IMR-90 (cell line): Measurements from ENCODE around the gene IPO13. TPM values are rescaled to one million over a fixed set of nuclear protein-coding genes. Genes with fewer than 3 reads are reported as not detected.

Experiments
- ATAC-seq: fragments of 200-7000 bp; cut with Tn5 transposase; 2 replicates; pipeline ENCODE4 v1.9.1; 2020; ENCODE audit warnings: low read depth, mild to moderate bottlenecking, moderate library complexity
- BruUV-seq: library from RNA; stranded (reverse); fragments of 400-500 nt; replicated peaks from 2 replicates; lab custom pipeline; 2021; lab: Mats Ljungman, UMichigan
- CTCF ChIA-PET: fragments of 300-600 bp; formaldehyde crosslinking; extraction: SDS; loops from one replicate; lab custom pipeline; 2021; ENCODE audit warnings: antibody characterized with exemption; lab: Yijun Ruan, JAX
- POLR2A ChIA-PET: fragments of 300-600 bp; sonication (Branson Sonifier 250); formaldehyde crosslinking; loops from one replicate; lab custom pipeline; 2022; ENCODE audit warnings: antibody characterized with exemption; ENCODE audit not compliant: unreplicated experiment; lab: Charles Lee
- DNase-seq: peaks from one replicate; pipeline ENCODE4 v3.0.0; 2013
- H2AFZ ChIP-seq: replicated peaks from 2 replicates; pipeline ENCODE3; 2013; ENCODE audit warnings: low read length, mild to moderate bottlenecking; ENCODE audit not compliant: poor library complexity
- H2AK5ac ChIP-seq: 2 replicates; pipeline ENCODE4 v1.6.1; 2013; ENCODE audit warnings: low read depth, low read length, inconsistent platforms
- H2AK9ac ChIP-seq: replicated peaks from 2 replicates; pipeline ENCODE3; 2013; ENCODE audit warnings: mild to moderate bottlenecking, low read depth, low read length, moderate library complexity; ENCODE audit not compliant: poor library complexity
- H2BK120ac ChIP-seq: 2 replicates; pipeline ENCODE4 v1.6.1; 2013; ENCODE audit warnings: low read depth, low read length, inconsistent platforms
- H2BK15ac ChIP-seq: 3 replicates; pipeline ENCODE4 v1.6.1; 2013; ENCODE audit warnings: low read depth, low read length, inconsistent platforms
- H2BK20ac ChIP-seq: 2 replicates; pipeline ENCODE4 v1.6.1; 2013; ENCODE audit warnings: low read depth, mild to moderate bottlenecking, inconsistent platforms, low read length, moderate library complexity
- H2BK5ac ChIP-seq: 2 replicates; pipeline ENCODE4 v1.6.1; 2013; ENCODE audit warnings: mild to moderate bottlenecking, low read depth, low read length, inconsistent platforms; ENCODE audit not compliant: poor library complexity, severe bottlenecking
- H3K14ac ChIP-seq: replicated peaks from 2 replicates; pipeline ENCODE4 v1.6.1; 2013; ENCODE audit warnings: low read depth, low read length, inconsistent platforms
- H3K18ac ChIP-seq: 2 replicates; pipeline ENCODE4 v1.6.1; 2013; ENCODE audit warnings: low read depth, low read length, control low read depth
- H3K23ac ChIP-seq: 2 replicates; pipeline ENCODE4 v1.6.1; 2013; ENCODE audit warnings: low read depth, low read length, inconsistent platforms
- H3K27ac ChIP-seq: 2 replicates; pipeline ENCODE4 v1.5.1; 2013; ENCODE audit warnings: mild to moderate bottlenecking, control low read depth, low read length; ENCODE audit not compliant: insufficient read depth
- H3K27me3 ChIP-seq: 2 replicates; pipeline ENCODE4 v1.6.1; 2013; ENCODE audit warnings: low read length; ENCODE audit not compliant: control insufficient read depth, insufficient read depth
- H3K36me3 ChIP-seq: 2 replicates; pipeline ENCODE4 v1.6.1; 2013; ENCODE audit warnings: low read length, mixed read lengths; ENCODE audit not compliant: control insufficient read depth, insufficient read depth
- H3K4ac ChIP-seq: 2 replicates; pipeline ENCODE4 v1.6.1; 2013; ENCODE audit warnings: low read depth, low read length, inconsistent platforms
- H3K4me1 ChIP-seq: 2 replicates; pipeline ENCODE4 v1.6.1; 2013; ENCODE audit warnings: low read length, mixed read lengths; ENCODE audit not compliant: control insufficient read depth, insufficient read depth
- H3K4me2 ChIP-seq: 2 replicates; pipeline ENCODE4 v1.6.1; 2013; ENCODE audit warnings: low read depth, mild to moderate bottlenecking, control low read depth, low read length, moderate library complexity
- H3K4me3 ChIP-seq: 2 replicates; pipeline ENCODE4 v1.5.1; 2013; ENCODE audit warnings: low read depth, mild to moderate bottlenecking, control low read depth, low read length, moderate library complexity; ENCODE audit not compliant: insufficient read depth
- H3K56ac ChIP-seq: 2 replicates; pipeline ENCODE4 v1.6.1; 2013; ENCODE audit warnings: low read length, inconsistent platforms; ENCODE audit not compliant: insufficient read depth; ENCODE audit errors: extremely low read depth
- H3K79me1 ChIP-seq, 2 experiments: 2 replicates each; pipeline ENCODE4 v1.6.1; 2013; ENCODE audit warnings: low read length in 2 of 2, inconsistent platforms in 1 of 2, low read depth in 1 of 2
- H3K9ac ChIP-seq: 2 replicates; pipeline ENCODE4 v1.6.1; 2013; ENCODE audit warnings: low read depth, low read length, control low read depth
- H3K9me1 ChIP-seq: 2 replicates; pipeline ENCODE4 v1.6.1; 2013; ENCODE audit warnings: low read length, inconsistent platforms; ENCODE audit not compliant: insufficient read depth
- H3K9me3 ChIP-seq: 2 replicates; pipeline ENCODE4 v1.6.1; 2013; ENCODE audit warnings: low read length; ENCODE audit not compliant: control insufficient read depth, insufficient read depth
- H4K20me1 ChIP-seq: 2 replicates; pipeline ENCODE4 v1.6.1; 2013; ENCODE audit warnings: low read length, inconsistent platforms; ENCODE audit not compliant: insufficient read depth
- H4K5ac ChIP-seq: 2 replicates; pipeline ENCODE4 v1.6.1; 2013; ENCODE audit warnings: mild to moderate bottlenecking, low read depth, low read length, control low read depth
- H4K8ac ChIP-seq, 2 experiments: 2 replicates each; pipeline ENCODE4 v1.6.1; 2013; ENCODE audit warnings: low read depth in 2 of 2, low read length in 2 of 2, control low read depth in 1 of 2, inconsistent platforms in 1 of 2
- H4K91ac ChIP-seq: 2 replicates; pipeline ENCODE4 v1.6.1; 2013; ENCODE audit warnings: low read depth, low read length, inconsistent platforms; ENCODE audit not compliant: insufficient read depth
- BHLHE40 ChIP-seq: fragments of 150-350 bp; IDR thresholded peaks from 2 replicates; pipeline ENCODE4 v1.6.1; 2016; ENCODE audit warnings: mild to moderate bottlenecking, low read depth, low read length
- CEBPB ChIP-seq: IDR thresholded peaks from 2 replicates; pipeline ENCODE4 v1.6.1; 2012; ENCODE audit warnings: low read depth, low read length, improper control_type of control experiment
- CHD1 ChIP-seq: IDR thresholded peaks from 2 replicates; pipeline ENCODE4 v1.6.1; 2012; ENCODE audit warnings: low read depth, low read length, improper control_type of control experiment
- FOS ChIP-seq: fragments of 150-350 bp; IDR thresholded peaks from 2 replicates; pipeline ENCODE4 v1.6.1; 2016; ENCODE audit warnings: low read depth, low read length
- MAFK ChIP-seq: IDR thresholded peaks from 2 replicates; pipeline ENCODE4 v1.6.1; 2012; ENCODE audit warnings: low read depth, low read length, improper control_type of control experiment
- MXI1 ChIP-seq: IDR thresholded peaks from 2 replicates; pipeline ENCODE4 v1.6.1; 2012; ENCODE audit warnings: low read depth, mild to moderate bottlenecking, low read length, moderate library complexity, borderline replicate concordance
- NFE2L2 ChIP-seq: fragments of 150-350 bp; IDR thresholded peaks from 2 replicates; pipeline ENCODE4 v1.6.1; 2016; ENCODE audit warnings: low read depth, mild to moderate bottlenecking, low read length
- POLR2A ChIP-seq: IDR thresholded peaks from 2 replicates; pipeline ENCODE4 v1.6.1; 2012; ENCODE audit warnings: mild to moderate bottlenecking, low read depth, low read length
- RAD21 ChIP-seq: IDR thresholded peaks from 2 replicates; pipeline ENCODE4 v1.6.1; 2012; ENCODE audit warnings: low read length, improper control_type of control experiment
- RCOR1 ChIP-seq: IDR thresholded peaks from 2 replicates; pipeline ENCODE4 v1.6.1; 2012; ENCODE audit warnings: mild to moderate bottlenecking, low read length, improper control_type of control experiment; ENCODE audit not compliant: insufficient replicate concordance
- RFX5 ChIP-seq: IDR thresholded peaks from 2 replicates; pipeline ENCODE4 v1.8.0; 2012; ENCODE audit warnings: low read depth, mild to moderate bottlenecking, low read length, moderate library complexity
- SMC3 ChIP-seq: fragments of 150-350 bp; IDR thresholded peaks from 2 replicates; pipeline ENCODE4 v1.6.1; 2016; ENCODE audit warnings: low read depth, mild to moderate bottlenecking, antibody characterized with exemption, low read length, moderate library complexity
- WGBS, 2 experiments: methylation state at CpG; one replicate each; pipeline versions ENCODE4 v1.1.5 to v1.1.7; 2013; ENCODE audit warnings: missing lambda C conversion rate in 2 of 2; ENCODE audit not compliant: insufficient read length in 1 of 2; ENCODE audit errors: extremely low coverage in 2 of 2; 5-methylcytosine and 5-hydroxymethylcytosine counted together
- dilution Hi-C: fragments of 300-500 bp; cut with HindIII; formaldehyde crosslinking; loops from one replicate; pipeline ENCODE4 v1.14.3; 2018; ENCODE audit warnings: low sequenced_read_pairs; ENCODE audit not compliant: unreplicated experiment
- in situ Hi-C: fragments of 300-500 bp; cut with MboI; formaldehyde crosslinking; loops from 3 replicates; pipeline ENCODE4 v1.14.3; 2019; ENCODE audit warnings: low sequenced_read_pairs, inconsistent platforms, mixed read lengths
- intact Hi-C: fragments of 100-400 bp; cut with micrococcal nuclease; formaldehyde crosslinking; loops from 2 replicates; pipeline ENCODE4 v1.10.0; 2022
- polyA plus RNA-seq, 3 experiments: library from polyadenylated mRNA; depleted of rRNA; stranded (reverse); fragments of >200 nt; gene quantifications; 2 replicates each; pipeline ENCODE4 v1.2.3, GENCODE V29; 2012; ENCODE audit warnings: low replicate concordance in 1 of 3
- total RNA-seq: library from RNA; depleted of rRNA; stranded (reverse); fragments of >200 nt; gene quantifications from 2 replicates; pipeline ENCODE4 v1.2.3, GENCODE V29; 2012
- TF ChIP-seq, protein P1 (sequence below): fragments of 150-350 bp; IDR thresholded peaks from 2 replicates; pipeline ENCODE4 v1.6.1; 2017; ENCODE audit warnings: mild to moderate bottlenecking, antibody characterized with exemption, low read length, low read depth
- TF ChIP-seq, protein P2 (sequence below): fragments of 150-350 bp; IDR thresholded peaks from 2 replicates; pipeline ENCODE4 v1.6.1; 2016; ENCODE audit warnings: low read depth, mild to moderate bottlenecking, low read length, moderate library complexity, borderline replicate concordance

IPO13 gene
- total and polyA plus RNA-seq, 2 of the 4 experiments (the other 2 are of a cell fraction), result 15.2 to 18.7 TPM

DNA sequence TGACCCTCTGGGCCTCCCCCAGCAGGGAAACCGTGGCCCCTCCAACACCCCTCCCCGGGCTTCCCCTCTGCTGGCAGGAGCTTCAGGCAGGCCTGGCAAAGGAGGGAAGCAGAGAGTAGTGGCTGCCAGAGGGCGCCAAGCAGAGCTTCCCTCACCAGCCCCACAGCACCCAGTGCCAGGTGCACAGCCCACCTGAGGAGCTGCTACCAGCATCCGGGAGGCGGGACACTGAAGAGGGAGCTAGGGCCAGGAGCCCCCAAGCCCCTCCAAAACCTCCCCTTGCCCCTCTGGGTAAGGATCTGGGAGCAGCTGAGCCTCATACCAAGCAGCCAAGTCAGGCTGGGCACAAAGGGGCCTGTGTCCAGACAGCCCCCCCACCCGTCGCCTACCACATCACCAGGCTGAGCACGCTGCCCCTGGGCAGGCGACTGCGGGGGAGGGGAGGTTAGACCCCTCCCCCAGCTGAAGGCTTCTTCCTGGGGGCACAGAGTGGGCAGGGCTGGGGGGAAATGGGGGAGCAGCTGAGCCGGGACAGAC is 64.3 kb downstream of the IPO13 start:
- in situ Hi-C loops, result loop anchor here (10.0 kb wide), 1 partner anchor 574 kb away; no protein-coding TSS in a partner anchor

More for the DNA sequence above, 64.3 kb downstream of the IPO13 start:
- Histone ChIP-seq H2BK120ac (no peak overlapping the region), H4K91ac (no peak overlapping the region), H3K79me1 (no peaks in the 10 kb centered on the region), H3K56ac (no peak overlapping the region), H4K20me1 (no peaks in the 10 kb centered on the region), H3K4me1 (no peaks in the 10 kb centered on the region), H2AK9ac (no peak overlapping the region), H3K27me3 (no peaks in the 10 kb centered on the region), H3K4me3 (no peak overlapping the region), H3K18ac (no peak overlapping the region), H2BK15ac (no peak overlapping the region), H2BK5ac (no peak overlapping the region), H4K5ac (no peak overlapping the region), H4K8ac (no peak overlapping the region), H3K36me3 (peaks cover 5% of the 10 kb centered on the region; the same call in 1 of the 2 replicates), H2AK5ac (no peak overlapping the region), H3K4ac (no peak overlapping the region), H3K9ac (no peak overlapping the region), H2BK20ac (no peak overlapping the region), H2AFZ (no peak overlapping the region), H3K4me2 (no peak overlapping the region), H3K27ac (no peak overlapping the region), H3K14ac (no peak overlapping the region), H3K9me1 (no peaks in the 10 kb centered on the region), H3K23ac (no peak overlapping the region), H3K9me3 (no peaks in the 10 kb centered on the region)
- ChIA-PET CTCF (no interaction called here), POLR2A (no interaction called here)
- intact Hi-C loops, result no loop called here
- dilution Hi-C loops, result no loop called here
- BruUV-seq, result no TSS peak
- WGBS, 2 experiments, result 50% methylated on average over 1 of the region's 11 CpGs; no CpG with 5 or more reads in 1 of the 2 experiments
- ATAC-seq, result no peak
- TF ChIP-seq BHLHE40, result no peak
- TF ChIP-seq SMC3, result no peak
- TF ChIP-seq POLR2A, result no peak
- no peak for TF ChIP-seq FOS
- TF ChIP-seq RCOR1, result no peak
- TF ChIP-seq, protein P1, sequence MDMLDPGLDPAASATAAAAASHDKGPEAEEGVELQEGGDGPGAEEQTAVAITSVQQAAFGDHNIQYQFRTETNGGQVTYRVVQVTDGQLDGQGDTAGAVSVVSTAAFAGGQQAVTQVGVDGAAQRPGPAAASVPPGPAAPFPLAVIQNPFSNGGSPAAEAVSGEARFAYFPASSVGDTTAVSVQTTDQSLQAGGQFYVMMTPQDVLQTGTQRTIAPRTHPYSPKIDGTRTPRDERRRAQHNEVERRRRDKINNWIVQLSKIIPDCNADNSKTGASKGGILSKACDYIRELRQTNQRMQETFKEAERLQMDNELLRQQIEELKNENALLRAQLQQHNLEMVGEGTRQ, result no peak
- TF ChIP-seq CEBPB, result no peak
- TF ChIP-seq MXI1, result no peak
- TF ChIP-seq MAFK, result no peak
- TF ChIP-seq CHD1, result no peak
- TF ChIP-seq RAD21, result no peak
- TF ChIP-seq, protein P2, sequence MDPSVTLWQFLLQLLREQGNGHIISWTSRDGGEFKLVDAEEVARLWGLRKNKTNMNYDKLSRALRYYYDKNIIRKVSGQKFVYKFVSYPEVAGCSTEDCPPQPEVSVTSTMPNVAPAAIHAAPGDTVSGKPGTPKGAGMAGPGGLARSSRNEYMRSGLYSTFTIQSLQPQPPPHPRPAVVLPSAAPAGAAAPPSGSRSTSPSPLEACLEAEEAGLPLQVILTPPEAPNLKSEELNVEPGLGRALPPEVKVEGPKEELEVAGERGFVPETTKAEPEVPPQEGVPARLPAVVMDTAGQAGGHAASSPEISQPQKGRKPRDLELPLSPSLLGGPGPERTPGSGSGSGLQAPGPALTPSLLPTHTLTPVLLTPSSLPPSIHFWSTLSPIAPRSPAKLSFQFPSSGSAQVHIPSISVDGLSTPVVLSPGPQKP, result no peak
- TF ChIP-seq NFE2L2, result no peak
- TF ChIP-seq RFX5, result no peak
- DNase-seq, result no peak
